ENCODE measurements around the gene ZNF48. TPM values are rescaled to one million over a fixed set of nuclear protein-coding genes. Genes with fewer than 3 reads are reported as not detected.

The ZNF48 gene
- polyA plus RNA-seq, 1 of the 3 experiments (the other 2 are of a cell fraction) = 8.8 TPM

DNA sequence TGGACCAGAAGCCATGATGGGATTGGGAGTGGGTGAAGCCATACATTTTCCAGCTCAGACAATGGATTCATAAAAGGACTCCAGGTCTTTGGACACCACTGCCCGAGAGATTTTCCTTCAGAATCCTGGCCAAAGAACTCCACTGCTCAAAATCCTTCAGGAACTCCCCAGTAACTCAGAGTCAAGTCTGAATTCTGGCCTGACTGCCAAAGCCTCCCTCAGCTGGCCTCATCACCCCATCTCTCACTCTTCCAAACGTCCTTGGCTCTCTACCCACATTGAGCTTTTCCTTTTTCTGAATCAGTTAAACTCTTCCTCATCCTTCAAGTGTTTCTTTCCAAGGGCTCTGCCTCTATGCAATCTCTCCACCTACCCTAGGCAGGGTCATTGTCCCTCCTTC is 11.7 kb upstream of the ZNF48 start (continued):
- TF ChIP-seq YY1 (IDR thresholded peaks at IDR 0.05; ENCODE audit: low read depth) (no peak), RAD21 (IDR thresholded peaks at IDR 0.05; ENCODE audit: low read length) (no peak), CHD2 (IDR thresholded peaks at IDR 0.05; ENCODE audit: low read length, partially characterized antibody) (no peak), TAF1 (IDR thresholded peaks at IDR 0.05; ENCODE audit: borderline replicate concordance, low read depth, low read length) (no peak), ELF1 (IDR thresholded peaks at IDR 0.05) (no peak), MXI1 (IDR thresholded peaks at IDR 0.05; ENCODE audit: low read depth, low read length) (no peak)
- TF ChIP-seq, protein P1, sequence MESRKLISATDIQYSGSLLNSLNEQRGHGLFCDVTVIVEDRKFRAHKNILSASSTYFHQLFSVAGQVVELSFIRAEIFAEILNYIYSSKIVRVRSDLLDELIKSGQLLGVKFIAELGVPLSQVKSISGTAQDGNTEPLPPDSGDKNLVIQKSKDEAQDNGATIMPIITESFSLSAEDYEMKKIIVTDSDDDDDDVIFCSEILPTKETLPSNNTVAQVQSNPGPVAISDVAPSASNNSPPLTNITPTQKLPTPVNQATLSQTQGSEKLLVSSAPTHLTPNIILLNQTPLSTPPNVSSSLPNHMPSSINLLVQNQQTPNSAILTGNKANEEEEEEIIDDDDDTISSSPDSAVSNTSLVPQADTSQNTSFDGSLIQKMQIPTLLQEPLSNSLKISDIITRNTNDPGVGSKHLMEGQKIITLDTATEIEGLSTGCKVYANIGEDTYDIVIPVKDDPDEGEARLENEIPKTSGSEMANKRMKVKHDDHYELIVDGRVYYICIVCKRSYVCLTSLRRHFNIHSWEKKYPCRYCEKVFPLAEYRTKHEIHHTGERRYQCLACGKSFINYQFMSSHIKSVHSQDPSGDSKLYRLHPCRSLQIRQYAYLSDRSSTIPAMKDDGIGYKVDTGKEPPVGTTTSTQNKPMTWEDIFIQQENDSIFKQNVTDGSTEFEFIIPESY (IDR thresholded peaks at IDR 0.05; ENCODE audit: borderline replicate concordance, low read depth) = no peak

DNA sequence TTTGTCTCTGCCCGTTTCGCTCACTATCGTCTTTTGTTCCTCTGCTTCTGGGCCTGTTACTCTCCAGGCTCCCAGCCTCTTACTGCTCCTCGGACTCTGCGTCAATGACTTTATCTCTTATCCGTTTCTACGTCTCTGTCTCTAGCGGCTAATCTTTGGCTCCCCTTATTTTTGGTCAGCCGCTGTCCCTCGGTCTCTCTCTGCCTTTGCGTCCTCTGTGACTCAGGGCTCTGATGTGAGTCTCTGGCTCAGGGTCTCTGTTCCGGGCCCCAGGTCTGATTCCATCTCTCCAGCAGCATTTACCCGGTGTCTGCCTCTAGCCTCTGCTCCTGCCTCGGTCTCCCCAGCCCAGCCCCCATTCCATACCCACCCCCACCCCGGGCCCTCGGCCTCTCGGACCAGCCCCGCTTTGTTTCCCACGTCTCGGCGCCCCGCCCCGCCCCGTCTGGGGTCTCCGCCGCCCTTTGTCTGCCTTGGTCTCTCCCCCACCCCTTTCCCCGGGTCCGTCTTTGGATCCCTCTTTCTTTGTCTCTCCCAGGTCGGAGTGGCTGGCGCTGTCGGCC is 547 bp upstream of the ZNF48 start:
- Histone ChIP-seq H3K9me2 (no peaks in the 10 kb centered on the region), H3K4me2 (peak overlapping the region; percentile 78), H2AFZ (ENCODE audit: low read depth) (peak overlapping the region; percentile 79), H3K27ac (ENCODE audit: low read depth in 2 of 2, low read length in 1 of 2) (peak overlapping the region; percentile 83 to 96), H3K79me2 (ENCODE audit: insufficient read depth) (peaks cover 28% of the 10 kb centered on the region), H3K4me3 (ENCODE audit: low read depth in 2 of 2, low read length in 1 of 2) (peak overlapping the region; percentile 88 to 94), H3K9ac (peak overlapping the region; percentile 94), H3K27me3 (ENCODE audit: insufficient read depth) (no peaks in the 10 kb centered on the region), H3K9me3 (no peaks in the 10 kb centered on the region), H3K36me3 (replicated peaks in 1 of 2; ENCODE audit: control insufficient read depth in 1 of 2, insufficient read depth in 2 of 2, low read length in 1 of 2) (peaks cover 5 to 18% of the 10 kb centered on the region in 2 experiments), H3K4me1 (ENCODE audit: control insufficient read depth in 1 of 2, insufficient read depth in 2 of 2, low read depth in 1 of 2, low read length in 1 of 2) (peaks cover 8 to 15% of the 10 kb centered on the region in 2 experiments; a peak in 2 of 4 replicates), H4K20me1 (ENCODE audit: insufficient read depth) (no peaks in the 10 kb centered on the region), H3F3A (replicated peaks; ENCODE audit: insufficient read depth) (peaks cover 27% of the 10 kb centered on the region)
- 6% methylated on average over 31 of the region's 31 CpGs for WGBS (ENCODE audit: low lambda C conversion rate)
- no peak for DNase-seq
- TF ChIP-seq, protein P1 (IDR thresholded peaks at IDR 0.05; ENCODE audit: borderline replicate concordance, low read depth) = no peak
- POLR2A ChIA-PET = interaction anchor here (0.9 to 4.0 kb wide), 14 partner anchors 11 to 587 kb away, joined by 3 to 33 read pairs (median 6); partner anchors contain the start of genes CD2BP2, SEPTIN1 and ZNF771
- CTCF ChIA-PET = interaction anchor here (0.8 to 2.7 kb wide), 11 partner anchors 10 to 234 kb away, joined by 3 to 30 read pairs (median 4); partner anchors contain the start of genes TBC1D10B and ZNF771

DNA sequence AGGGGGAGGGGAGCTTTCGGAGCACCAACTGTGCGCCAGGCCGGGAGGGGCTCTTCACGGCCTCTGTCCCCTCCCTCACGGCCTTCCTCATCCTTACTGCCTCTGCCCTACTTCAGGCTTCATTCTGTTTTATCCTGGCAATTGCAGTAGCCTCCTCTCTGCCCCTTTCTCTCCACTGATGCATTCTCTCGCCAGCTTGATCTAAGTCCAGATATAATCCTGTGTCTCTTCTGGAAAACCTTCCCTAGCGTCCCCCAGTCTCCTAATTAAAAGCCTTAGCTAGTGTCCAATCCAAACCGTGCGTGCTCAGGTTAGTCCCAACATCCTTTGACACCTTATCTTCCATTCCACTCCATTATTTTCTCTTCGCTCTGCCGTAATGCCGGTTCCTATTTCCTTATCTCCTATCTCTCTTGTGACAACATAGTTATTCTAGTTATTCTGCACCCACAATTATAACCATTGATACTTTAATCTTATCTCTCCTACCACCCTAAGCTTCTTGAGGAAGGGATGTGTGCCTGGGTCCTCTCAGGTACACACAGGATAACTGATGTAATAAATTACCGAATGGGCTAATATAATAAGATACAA is 869 bp downstream of the ZNF48 start:
- 13% methylated on average over 13 of the region's 13 CpGs for WGBS (ENCODE audit: low lambda C conversion rate)
- Histone ChIP-seq H3F3A (replicated peaks; ENCODE audit: insufficient read depth) (peaks cover 40% of the 10 kb centered on the region), H3K27me3 (ENCODE audit: insufficient read depth) (no peaks in the 10 kb centered on the region), H3K36me3 (replicated peaks in 1 of 2; ENCODE audit: control insufficient read depth in 1 of 2, insufficient read depth in 2 of 2, low read length in 1 of 2) (peaks cover 5 to 18% of the 10 kb centered on the region in 2 experiments), H3K4me2 (peak overlapping the region; percentile 82), H4K20me1 (ENCODE audit: insufficient read depth) (no peaks in the 10 kb centered on the region), H3K9me3 (no peaks in the 10 kb centered on the region), H3K27ac (ENCODE audit: low read depth in 2 of 2, low read length in 1 of 2) (peak overlapping the region; percentile 44 to 96; a peak in 3 of 4 replicates), H3K9ac (peak overlapping the region; percentile 63; the same call in 1 of the 2 replicates), H3K4me1 (ENCODE audit: control insufficient read depth in 1 of 2, insufficient read depth in 2 of 2, low read depth in 1 of 2, low read length in 1 of 2) (peaks cover 10 to 18% of the 10 kb centered on the region in 2 experiments; a peak in 2 of 4 replicates), H2AFZ (ENCODE audit: low read depth) (peak overlapping the region; percentile 51; the same call in 1 of the 2 replicates), H3K9me2 (no peaks in the 10 kb centered on the region), H3K79me2 (ENCODE audit: insufficient read depth) (peaks cover 28% of the 10 kb centered on the region), H3K4me3 (ENCODE audit: low read depth in 2 of 2, low read length in 1 of 2) (peak overlapping the region; percentile 88 to 94)
- ChIA-PET CTCF (interaction anchor here (1.0 to 2.7 kb wide), 11 partner anchors 8 to 233 kb away, joined by 3 to 30 read pairs (median 4); partner anchors contain the start of genes DCTPP1, TBC1D10B and ZNF771), POLR2A (interaction anchor here (0.5 to 4.0 kb wide), 7 partner anchors 9 to 41 kb away, joined by 4 to 33 read pairs (median 12); partner anchors contain the start of genes CD2BP2, SEPTIN1 and ZNF771)
- DNase-seq = peak; percentile 68
- TF ChIP-seq EP300 (IDR thresholded peaks at IDR 0.05; ENCODE audit: borderline replicate concordance in 1 of 2, low read depth in 1 of 2, low read length in 1 of 2) (no peak), GATA2 (CRISPR knock-in tag; IDR thresholded peaks at IDR 0.05) (peak; percentile 55), ELF1 (IDR thresholded peaks at IDR 0.05) (no peak)
- TF ChIP-seq, protein P2, sequence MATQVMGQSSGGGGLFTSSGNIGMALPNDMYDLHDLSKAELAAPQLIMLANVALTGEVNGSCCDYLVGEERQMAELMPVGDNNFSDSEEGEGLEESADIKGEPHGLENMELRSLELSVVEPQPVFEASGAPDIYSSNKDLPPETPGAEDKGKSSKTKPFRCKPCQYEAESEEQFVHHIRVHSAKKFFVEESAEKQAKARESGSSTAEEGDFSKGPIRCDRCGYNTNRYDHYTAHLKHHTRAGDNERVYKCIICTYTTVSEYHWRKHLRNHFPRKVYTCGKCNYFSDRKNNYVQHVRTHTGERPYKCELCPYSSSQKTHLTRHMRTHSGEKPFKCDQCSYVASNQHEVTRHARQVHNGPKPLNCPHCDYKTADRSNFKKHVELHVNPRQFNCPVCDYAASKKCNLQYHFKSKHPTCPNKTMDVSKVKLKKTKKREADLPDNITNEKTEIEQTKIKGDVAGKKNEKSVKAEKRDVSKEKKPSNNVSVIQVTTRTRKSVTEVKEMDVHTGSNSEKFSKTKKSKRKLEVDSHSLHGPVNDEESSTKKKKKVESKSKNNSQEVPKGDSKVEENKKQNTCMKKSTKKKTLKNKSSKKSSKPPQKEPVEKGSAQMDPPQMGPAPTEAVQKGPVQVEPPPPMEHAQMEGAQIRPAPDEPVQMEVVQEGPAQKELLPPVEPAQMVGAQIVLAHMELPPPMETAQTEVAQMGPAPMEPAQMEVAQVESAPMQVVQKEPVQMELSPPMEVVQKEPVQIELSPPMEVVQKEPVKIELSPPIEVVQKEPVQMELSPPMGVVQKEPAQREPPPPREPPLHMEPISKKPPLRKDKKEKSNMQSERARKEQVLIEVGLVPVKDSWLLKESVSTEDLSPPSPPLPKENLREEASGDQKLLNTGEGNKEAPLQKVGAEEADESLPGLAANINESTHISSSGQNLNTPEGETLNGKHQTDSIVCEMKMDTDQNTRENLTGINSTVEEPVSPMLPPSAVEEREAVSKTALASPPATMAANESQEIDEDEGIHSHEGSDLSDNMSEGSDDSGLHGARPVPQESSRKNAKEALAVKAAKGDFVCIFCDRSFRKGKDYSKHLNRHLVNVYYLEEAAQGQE (IDR thresholded peaks at IDR 0.05; ENCODE audit: low read depth, low read length) = no peak

All from SK-N-SH (cell line).